NCI-H2171 (cell line): ENCODE results near the gene MYO7B.

Source experiments
- DNase-seq: peaks from one replicate; lab custom pipeline; 2025; lab: John Stamatoyannopoulos, UW

MYO7B gene

GRCh38 chr2:127589841-127590240 lies 54.4 kb downstream of the MYO7B start:
- no peak for DNase-seq

DNA sequence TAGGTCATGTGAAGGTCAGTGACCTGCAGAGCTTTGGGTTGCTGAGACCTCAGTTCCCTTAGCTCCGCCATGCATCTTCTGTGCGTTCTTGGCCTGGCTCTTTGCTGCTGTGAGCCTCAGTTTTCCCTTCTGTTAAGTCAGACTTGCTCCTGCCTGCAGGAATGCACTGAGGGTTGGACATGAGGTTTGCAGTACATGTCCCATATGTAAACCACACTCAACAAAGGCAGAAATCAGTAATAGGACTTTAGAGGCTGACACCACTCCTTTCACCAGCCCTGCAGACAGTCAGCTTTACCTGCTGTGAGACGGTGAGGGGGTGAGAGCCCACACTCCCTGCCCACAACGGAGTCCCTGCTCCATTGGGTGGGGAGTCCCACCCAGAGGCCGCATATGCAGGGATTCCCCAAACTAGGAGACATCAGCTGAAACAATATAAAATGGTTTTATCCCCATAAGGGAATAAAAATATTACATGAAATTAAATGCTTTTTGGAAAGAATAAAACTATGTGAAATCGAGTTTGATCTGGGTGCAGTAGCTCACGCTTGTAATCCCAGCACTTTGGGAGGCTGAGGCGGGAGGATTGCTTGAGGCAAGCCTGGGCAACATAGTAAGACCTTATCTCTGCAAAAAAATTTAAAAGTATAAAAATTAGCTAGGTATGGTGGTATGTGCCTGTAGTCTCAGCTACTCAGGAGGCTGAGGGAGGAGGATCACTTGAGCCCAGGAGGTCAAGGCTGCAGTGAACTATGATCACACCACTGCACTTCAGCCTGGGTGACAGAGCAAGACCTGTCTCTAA lies 55.1 kb downstream of the MYO7B start:
- DNase-seq: no peak

- peak; percentile 45 for DNase-seq
Observed at GRCh38 chr2:127591221-127591923, 55.9 kb downstream of the MYO7B start.

DNA sequence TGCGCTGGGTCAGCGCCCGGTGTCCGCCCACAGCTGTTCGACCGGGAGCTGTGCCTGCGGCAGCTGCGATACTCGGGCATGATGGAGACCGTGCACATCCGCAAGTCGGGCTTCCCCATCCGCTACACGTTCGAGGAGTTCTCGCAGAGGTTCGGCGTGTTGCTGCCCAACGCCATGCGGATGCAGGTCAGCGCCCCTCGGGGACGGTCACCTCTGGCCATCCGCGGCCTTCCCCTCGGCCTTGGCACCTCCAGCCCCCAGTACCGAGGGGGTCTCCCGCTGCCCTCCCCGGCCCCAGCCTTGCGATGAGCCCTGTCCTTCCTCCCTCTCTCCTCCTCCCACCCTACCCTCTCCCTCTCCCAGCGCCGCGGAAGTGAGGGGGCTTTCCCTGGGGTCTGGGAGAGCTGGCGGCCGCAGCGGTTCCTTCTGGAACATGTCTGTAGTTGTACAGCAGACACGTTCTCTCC lies 57.3 kb downstream of the MYO7B start:
- DNase-seq: no peak

DNA sequence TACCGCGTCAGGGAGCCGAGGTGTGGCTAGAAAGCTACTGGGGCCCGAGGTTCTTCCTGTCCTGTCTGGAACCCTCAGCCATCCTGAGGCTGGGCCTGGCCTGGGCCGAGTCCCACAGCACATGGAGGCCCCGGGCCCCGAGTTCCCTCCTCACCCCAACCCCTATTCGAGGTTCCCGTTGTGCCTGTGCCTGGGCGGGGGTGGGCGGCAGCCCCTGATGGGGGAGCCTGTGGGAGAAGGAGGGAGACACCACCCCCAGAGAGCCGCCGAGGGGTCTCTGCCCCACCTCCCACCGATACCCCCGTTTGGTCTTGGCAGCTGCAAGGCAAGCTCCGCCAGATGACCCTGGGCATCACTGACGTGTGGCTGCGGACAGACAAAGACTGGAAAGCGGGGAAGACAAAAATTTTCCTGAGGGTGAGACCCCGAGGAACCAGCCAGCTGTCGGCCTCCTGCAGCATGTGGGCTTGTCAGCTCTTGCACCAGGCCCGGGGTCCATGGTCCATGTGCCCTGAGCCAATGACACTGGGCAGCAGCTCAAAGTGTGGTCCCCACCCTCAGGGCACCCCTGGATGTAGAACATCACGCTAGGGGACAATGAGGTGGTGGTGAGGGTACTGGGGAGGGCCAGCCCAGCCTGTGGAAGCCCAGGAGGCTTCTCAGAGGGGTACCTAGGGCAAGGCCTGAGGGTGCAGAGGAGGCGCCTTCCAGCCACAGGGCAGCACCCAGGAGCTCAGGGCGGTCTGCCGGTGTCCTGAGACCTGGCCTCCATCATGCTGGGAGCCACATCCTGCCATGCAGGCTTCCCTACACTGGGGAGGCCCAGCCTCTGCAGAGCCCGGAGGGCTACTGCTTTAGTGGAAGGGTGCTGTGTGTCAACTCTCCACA lies 58.0 kb downstream of the MYO7B start:
- DNase-seq: no peak

DNA sequence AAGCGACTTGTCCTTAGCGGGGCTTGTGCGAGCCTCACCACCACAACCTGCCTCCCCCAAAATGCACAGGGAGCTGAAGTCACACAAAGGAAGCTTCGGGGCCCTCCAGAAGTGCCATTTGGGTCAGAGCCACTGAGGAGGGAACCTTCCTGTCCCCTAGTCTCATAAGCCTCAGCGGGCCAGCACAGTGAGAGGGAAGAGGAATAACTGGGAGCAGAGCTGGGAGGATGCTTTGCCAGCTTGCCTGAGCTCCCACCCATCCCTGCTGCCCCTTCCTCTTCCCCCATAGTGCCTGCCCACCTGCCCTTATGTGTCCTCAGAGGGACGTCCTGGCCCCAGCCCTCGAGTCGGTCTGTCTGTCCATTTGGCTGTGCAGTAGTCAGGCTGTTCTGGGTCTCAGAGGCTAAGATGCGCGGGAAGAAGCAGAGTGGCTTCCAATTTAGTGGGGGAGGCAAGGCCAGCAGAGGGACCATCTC lies 58.7 kb downstream of the MYO7B start:
- no peak for DNase-seq

- no peak for DNase-seq
Observed at GRCh38 chr2:127596311-127597045, 61.0 kb downstream of the MYO7B start.

DNA sequence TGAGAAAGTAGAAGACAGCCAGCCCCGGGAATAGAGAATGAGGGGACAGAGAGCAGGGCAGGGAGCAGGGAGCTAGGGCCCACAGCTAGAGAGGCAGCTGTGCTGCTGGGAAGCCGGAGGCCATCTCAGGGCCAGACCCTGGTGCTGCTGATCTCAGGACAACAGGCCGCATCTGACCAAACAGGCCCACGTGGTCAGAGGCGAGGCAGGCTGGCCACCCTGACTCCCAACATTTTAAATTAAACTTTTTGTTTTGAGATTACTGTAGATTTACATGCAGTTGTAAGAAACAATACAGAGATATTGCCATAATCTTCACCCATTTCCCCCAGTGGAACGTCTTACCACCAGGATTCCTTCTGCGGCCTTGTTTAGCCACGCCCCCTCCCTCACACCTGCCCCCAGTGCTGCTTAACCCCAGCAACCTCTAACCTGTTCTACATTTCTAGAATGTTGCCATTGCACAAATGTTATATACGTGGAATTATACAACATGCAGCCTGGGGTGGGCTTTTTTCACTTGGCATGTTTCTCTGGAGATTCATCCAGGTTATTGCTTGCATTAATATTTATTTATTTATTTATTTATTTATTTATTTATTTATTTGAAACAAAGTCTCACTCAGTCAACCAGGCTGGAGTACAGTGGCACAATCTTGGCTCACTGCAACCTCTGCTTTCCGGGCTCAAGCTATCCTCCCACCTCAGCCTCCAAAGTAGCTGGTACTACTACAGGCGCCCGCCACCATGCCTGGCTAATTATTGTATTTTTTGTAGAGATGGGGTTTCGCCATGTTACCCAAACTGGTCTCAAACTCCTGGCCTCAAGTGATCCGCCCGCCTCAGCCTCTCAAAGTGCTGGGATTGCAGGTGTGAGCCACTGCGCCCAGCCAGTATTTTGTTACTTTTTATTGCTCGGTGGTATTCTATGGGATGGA lies 61.8 kb downstream of the MYO7B start:
- DNase-seq: no peak

DNA sequence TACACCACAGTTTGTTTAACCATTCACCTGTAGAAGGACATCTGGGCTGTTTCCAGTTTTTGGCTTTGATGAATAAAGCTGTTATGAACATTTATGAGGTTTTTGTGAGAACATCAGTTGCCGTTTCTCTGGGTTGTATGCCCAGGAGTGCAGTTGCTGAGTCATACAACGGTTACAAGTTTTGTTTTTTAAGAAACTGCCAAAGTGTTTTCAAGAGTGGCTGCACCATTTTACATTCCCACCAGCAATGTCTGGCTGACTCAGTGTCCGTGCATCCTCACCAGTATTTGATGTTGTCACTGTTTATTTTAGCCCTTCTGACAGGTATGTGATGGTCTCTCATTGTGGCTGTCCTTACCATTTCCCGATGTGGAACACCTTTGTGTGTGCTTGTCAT lies 62.5 kb downstream of the MYO7B start:
- DNase-seq: no peak

DNA sequence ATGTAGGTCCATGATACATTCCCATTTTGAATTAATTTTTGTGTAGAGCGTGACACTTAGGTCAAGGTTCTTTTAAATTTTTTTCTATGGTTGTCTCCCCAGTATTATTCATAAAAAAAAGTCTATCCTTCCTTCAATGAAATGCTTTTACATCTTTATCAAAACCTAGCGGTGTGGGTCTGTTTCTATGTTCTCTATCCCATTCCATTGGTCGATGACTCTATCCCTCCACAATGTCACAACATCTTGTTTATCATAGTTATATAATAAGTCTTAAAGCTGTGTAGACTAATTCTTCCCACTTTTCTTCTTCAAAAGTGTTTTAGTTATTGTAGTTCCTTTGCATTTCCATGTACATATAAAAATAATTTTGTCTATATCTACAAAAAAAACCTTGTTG lies 63.2 kb downstream of the MYO7B start:
- DNase-seq: no peak

DNA sequence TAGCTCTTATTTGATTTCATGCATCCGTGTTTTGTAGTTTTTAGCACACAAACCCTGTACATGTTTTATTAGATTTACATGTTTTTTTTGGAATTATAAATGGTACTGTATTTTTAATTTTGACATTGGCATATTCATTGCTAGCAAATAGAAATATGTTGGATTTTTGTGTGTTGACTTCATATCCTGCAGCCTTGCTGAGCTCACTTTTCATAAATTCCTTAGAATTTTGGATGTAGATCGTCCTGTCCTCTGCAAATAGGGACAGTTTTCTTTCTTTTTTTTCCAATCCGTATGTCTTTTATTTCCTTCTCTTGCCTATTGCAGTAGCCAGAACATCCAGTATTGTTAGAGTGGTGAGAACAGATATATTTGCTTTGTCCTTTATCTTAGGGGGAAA lies 63.7 kb downstream of the MYO7B start:
- no peak for DNase-seq

DNA sequence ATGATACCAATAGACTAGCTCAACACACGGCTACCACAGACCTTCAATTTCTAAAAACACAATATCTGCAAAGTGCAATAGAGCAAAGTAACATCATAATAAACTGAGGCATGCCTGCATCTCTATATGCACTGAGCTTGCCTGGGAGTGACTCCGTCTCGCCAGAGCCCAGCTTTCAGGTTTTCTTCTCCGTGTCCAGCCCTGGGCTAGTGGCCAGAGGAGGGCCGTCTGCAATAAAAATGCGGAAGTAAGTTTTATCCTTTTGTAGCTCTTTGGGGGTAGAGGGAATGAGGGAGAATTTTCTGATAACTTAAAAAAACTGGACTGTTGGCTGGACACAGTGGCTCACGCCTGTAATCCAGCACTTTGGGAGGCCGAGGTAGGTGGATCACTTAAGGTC lies 69.5 kb downstream of the MYO7B start:
- no peak for DNase-seq

- no peak for DNase-seq
Observed at GRCh38 chr2:127605691-127606263, 70.3 kb downstream of the MYO7B start.

DNA sequence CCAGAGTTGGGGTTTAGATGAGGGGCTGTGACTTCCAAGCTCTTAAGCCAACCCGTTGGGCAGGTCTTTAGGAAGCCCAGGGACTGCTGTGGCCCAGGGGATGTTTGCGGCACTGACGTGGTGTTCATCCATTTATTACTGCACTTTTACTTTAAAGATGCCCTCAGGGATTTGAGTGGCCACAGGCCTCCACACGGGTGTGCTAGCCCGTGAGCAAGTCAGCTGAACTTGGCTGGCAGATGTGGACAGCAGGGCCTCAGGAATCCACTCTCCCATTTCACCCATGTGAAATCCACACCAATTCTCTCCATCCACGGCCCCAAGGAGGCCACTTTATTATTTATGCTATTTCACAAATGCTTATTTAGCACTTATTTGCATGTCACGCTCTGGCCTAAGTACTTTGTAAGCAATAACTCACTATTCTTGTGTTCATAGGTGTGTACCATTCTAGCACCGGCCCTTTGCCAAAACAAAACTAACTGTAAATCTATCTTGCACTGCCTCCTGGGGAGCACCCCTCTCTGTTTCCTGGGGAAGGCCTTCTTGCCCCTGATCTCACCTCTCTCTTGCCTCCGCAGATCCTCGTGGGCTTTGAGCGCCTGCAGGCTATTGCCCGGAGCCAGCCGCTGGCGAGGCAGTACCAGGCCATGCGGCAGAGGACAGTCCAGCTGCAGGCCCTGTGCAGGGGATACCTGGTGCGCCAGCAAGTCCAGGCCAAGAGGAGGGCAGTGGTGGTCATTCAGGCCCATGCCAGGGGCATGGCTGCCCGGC lies 71.3 kb downstream of the MYO7B start:
- DNase-seq: no peak

GRCh38 chr2:127607399-127607908 lies 72.0 kb downstream of the MYO7B start:
- no peak for DNase-seq

DNA sequence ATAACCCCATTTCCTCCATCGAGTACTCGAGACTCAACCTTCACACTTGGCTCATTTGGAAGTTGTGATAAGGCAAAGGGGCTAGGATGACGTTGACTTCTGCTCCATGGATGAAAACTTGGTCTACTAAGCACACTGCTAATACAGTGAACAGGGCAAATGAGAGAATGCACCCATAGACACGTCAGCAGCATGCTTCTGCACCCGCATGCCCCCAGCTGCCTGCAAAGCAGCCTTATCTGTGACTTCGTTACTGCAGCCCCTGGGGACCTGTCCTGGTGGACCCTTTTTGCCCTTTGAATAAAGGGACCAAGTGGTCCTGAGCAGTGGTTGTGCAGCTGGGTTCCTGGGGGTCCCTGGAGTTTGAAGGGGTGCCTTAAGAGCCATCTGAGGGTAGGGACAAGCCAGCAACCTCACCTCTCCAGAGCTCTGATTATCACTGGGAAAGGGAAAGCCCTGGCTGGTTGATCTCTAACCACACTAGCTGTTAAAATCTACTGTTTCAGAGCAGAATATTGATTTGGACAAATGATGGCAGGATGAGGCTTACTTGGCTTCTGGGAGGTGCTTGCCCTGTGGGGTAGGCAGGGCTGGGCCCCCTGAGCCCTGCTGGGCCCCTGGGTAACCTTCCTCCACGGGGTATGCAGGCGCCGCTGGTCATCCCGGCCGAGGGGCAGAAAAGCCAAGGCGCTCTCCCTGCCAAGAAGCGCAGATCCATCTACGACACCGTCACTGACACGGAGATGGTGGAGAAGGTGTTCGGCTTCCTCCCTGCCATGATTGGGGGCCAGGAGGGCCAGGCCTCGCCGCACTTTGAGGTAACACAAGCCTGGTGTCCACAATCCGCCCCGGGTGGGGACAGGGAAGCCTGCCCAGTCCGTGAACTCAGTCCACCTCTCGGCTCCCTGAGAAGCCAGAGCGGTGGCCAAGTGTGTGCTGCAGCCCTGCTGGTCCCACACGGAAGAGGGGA lies 72.9 kb downstream of the MYO7B start:
- no peak for DNase-seq

DNA sequence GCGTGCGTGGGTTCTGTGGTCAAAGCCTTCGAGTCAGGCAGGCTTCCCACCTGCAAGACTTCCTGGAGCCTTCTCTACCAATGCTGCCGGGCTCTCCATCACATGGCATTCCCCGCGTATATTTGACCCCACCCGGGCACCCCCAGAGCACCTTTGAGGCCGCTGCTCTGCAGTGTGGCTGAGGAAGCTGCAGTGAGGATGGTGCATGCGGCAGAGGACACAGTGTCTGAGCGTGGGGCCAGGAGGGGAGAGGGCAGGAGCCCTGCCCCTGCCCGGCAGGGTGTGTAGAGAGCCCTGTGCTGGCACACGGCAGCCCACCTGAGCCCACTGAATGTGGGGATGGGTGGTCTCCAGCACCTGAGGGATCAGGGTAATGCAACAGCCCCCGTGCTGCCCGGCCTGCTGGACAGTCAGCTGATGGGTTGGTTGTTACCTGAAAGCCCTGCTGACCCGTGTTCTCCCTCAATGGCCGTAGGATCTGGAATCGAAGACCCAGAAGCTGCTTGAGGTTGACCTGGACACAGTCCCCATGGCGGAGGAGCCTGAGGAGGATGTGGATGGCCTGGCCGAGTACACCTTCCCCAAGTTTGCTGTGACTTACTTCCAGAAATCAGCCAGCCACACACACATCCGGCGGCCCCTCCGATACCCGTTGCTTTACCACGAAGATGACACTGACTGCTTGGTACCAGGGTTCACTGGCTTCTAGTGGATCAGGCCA lies 73.7 kb downstream of the MYO7B start:
- no peak for DNase-seq
